Activated T-cell treated with anti-CD3 and anti-CD28 coated beads for 48 hours (primary cell): ENCODE measurements around the gene OTUD5.
"Not testable (repeated sequence)": the region's sequence is repeated elsewhere in the genome, so short reads cannot be mapped to it uniquely, and the experiment has no call there.

ENCODE experiments used
- DNase-seq: peaks from one replicate; pipeline ENCODE4 v3.0.0-alpha.2; 2020; ENCODE audit warnings: low read depth

The OTUD5 gene

DNA sequence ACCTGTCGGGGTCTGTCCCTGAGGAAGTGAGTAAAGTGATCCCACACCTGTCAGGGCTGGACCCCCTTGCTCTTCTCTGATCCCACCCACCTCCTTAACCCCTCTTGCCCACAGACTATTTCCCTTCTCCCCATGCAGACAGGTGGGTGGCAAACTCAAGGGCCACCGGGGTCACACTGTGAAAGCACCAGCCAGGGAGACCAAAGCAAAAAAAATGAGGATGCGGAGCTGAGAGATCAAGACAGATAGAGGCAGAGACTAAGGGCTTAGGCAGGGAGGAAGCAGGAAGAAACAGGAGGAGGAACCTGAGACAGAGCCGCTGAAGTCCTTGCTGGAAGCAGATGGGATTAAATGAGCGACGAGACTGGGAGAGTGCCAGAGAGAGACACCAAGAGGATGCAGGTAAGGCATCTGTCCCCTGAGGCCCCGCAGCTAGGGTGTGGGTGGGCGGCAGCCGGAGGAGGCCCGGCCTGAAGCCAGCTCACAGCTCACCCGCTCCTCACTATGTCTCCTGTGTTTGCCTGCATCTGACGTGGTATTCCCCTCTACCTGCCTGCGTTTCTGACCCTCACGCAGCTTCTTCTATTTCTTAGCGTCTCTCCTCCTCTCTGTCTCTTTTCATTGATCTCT, 67.0 kb downstream of the OTUD5 start:
- no peak for DNase-seq

DNA sequence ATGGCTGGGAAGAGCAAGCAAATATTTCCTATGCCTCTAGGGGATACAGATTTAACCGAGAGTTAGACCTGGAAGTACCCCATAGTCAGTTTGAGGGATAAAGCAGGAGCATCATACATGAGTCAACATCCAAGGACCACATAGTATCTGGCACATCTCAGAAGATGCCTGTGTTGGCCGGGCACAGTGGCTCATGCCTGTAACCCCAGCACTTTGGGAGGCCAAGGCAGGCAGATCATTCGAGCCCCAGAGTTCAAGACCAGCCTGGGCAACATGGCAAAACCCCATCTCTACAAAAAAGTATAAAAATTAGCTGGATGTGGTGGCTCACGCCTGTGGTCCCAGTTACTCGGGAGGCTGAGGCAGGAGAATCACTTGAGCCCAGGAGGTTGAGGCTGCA, 70.8 kb downstream of the OTUD5 start:
- not testable (repeated sequence) for DNase-seq

DNA sequence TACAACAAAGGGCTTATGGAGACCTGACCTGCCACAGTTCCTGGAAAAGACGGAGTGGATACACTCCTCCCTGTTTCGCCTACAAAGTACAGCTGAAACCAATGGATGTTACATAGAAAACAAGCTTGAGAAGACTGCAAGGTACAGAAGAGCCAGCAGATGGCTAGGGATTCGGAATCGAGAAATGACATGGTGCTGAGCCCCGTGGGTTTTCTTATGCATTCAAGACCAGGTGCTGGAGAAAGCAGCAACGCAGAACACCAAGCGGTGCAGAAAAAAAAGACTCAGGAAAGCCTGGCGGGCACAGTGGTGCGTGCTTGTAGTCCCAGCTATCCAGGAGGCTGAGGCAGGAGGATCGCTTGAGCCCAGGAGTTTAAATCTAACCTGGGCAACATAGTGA, 73.7 kb downstream of the OTUD5 start:
- DNase-seq = no peak

DNA sequence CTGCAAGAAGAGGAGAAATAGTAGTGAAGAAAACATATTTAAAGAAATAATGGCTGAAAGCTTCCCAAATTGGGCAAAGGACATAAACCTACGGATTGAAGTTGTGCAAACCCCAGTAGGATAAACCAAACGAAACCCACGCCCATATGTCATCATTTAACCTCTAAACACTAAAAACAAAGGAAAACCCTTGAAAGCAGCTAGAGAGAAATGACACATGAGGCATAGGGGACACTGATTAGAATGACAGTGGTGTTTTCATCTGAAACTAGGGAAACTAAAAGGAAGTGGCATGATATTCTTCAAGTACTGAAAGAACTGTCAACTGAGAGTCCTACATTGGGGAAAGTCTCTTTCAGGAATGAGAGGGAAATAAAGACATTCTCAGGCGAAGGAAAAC, 80.5 kb downstream of the OTUD5 start:
- not testable (repeated sequence) for DNase-seq
